Muscle layer of colon (tissue), 2 donors: ENCODE data around the gene GPX3.
A peak's percentile ranks its signal among the peaks of the same experiment; 100 is the strongest.

Source experiments
- H3K27ac ChIP-seq: one replicate; pipeline ENCODE4 v1.7.0; 2013; ENCODE audit warnings: low read depth, mild to moderate bottlenecking, low read length, moderate library complexity
- H3K27me3 ChIP-seq, 2 donors: one replicate each; pipeline ENCODE4 v1.7.0; 2013; ENCODE audit warnings: low read length in 2 of 2, mild to moderate bottlenecking in 2 of 2; ENCODE audit not compliant: insufficient read depth in 2 of 2, control insufficient read depth in 1 of 2
- H3K36me3 ChIP-seq: one replicate; pipeline ENCODE4 v1.7.0; 2013; ENCODE audit warnings: mild to moderate bottlenecking, low read length; ENCODE audit not compliant: insufficient read depth
- H3K4me1 ChIP-seq: one replicate; pipeline ENCODE4 v1.7.0; 2013; ENCODE audit warnings: mild to moderate bottlenecking, low read length; ENCODE audit not compliant: insufficient read depth
- H3K4me3 ChIP-seq, 2 donors: one replicate each; pipeline ENCODE4 v1.7.0; 2013; ENCODE audit warnings: low read length in 2 of 2, low read depth in 1 of 2, mild to moderate bottlenecking in 1 of 2, moderate library complexity in 1 of 2
- H3K9ac ChIP-seq: one replicate; pipeline ENCODE4 v1.7.0; 2013; ENCODE audit warnings: low read length
- H3K9me3 ChIP-seq: one replicate; pipeline ENCODE4 v1.7.0; 2013; ENCODE audit warnings: mild to moderate bottlenecking, low read length
- donor health status: abdominal sarcoma.
- donor health status: Adenocarcinoma of cecum.

Gene GPX3

DNA sequence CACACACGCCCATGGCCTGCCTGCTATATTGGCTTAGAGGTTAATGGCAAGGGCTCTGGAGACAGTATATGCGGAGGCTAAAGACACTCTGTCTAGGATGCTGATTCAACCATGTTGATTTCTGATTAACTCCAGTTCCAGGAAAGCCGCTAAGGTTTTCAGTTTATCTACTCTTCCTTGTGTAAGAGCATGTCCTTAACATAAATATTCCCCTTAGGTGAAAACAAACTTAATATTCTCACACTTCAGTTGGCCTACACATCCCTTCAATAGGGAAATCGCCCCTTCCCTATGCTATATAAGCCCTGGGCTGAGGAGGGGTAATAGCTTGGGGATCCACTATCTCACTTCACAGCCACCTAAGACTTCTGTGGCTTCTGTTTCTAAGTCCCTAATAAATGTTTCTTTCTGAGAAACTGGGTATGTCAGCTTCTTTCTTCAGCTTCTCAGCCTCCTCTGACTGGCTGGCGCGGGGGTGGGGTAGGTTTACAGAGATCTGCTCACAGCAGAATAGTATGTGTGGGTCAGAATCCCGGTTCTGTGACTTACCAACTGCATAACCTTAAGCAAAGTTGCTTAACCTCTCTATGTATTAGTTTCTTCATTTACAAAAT, 4.3 kb upstream of the GPX3 start:
- H3K9ac ChIP-seq = no peak overlapping the region
- no peaks in the 10 kb centered on the region for H3K36me3 ChIP-seq
- no peaks in the 10 kb centered on the region for H3K4me1 ChIP-seq
- H3K4me3 ChIP-seq = no peak overlapping the region
- H3K27ac ChIP-seq = no peak overlapping the region
- no peaks in the 10 kb centered on the region for H3K9me3 ChIP-seq
- no peaks in the 10 kb centered on the region for H3K27me3 ChIP-seq

DNA sequence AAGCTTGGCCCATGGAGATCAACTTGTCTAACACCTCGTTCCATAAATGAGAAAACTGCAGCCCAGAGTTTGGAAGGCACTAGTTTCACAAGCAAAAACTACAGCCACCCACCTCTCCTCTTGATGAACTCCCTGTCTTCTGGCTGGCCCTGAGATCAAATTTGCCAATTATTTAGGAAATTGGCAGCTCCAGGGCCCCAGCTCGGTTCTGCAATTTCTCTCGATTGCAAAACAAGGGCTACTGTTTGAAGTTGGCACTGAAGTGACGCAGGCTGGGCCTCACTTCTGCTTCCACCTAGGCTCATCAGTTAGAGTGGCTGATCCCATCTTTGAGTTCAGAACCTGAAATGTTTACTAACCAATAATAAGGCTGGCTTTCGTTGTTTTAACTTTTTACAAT, 3.7 kb upstream of the GPX3 start:
- Histone ChIP-seq H3K4me1 (no peaks in the 10 kb centered on the region), H3K27ac (no peak overlapping the region), H3K36me3 (no peaks in the 10 kb centered on the region), H3K27me3 (no peaks in the 10 kb centered on the region), H3K4me3 (no peak overlapping the region), H3K9me3 (no peaks in the 10 kb centered on the region), H3K9ac (no peak overlapping the region)

DNA sequence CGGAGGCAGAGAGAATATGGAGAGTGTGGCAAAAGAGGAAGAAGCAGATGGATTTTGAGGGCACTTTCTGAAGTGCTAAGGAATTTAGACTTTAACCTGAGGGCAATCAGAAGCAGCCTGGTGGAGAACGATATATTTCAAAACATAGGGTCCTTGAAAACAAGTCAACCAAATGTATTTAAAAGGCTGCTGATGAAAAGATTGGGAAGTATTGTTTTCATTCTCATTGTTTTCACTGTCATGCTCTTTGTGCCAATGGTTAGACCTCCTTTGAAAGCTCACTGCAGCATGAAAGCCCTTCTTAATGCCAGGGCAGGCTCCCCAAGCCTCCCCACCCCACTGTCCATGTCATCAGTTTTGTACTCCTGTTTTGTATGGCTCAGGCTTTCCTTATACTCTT, 2.5 kb upstream of the GPX3 start:
- no peak overlapping the region for H3K4me3 ChIP-seq
- no peak overlapping the region for H3K9ac ChIP-seq
- peaks cover 1% of the 10 kb centered on the region for H3K4me1 ChIP-seq
- no peaks in the 10 kb centered on the region for H3K27me3 ChIP-seq
- H3K9me3 ChIP-seq = no peaks in the 10 kb centered on the region
- no peak overlapping the region for H3K27ac ChIP-seq
- no peaks in the 10 kb centered on the region for H3K36me3 ChIP-seq

DNA sequence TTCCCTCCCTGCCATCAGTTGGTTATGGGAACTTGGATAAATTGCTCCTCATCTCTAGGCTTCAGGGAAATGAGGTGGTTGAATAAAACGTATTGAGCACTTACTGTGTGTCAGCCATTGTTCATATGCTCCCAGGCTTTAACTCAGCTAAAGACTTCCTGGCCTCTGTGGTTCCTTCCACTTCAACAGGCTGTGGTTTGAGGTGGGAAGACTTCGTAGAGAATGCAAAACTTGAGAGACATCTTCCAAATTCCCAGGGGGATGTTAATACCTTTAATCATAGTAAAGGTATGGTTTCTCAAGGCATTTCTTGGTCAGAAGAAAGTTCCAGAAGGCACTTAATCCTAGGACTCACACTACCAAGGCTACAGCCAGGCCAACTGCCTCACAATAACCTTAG, 1.5 kb upstream of the GPX3 start:
- Histone ChIP-seq H3K27me3 (no peaks in the 10 kb centered on the region), H3K9ac (no peak overlapping the region), H3K36me3 (no peaks in the 10 kb centered on the region), H3K4me1 (peaks cover 11% of the 10 kb centered on the region), H3K4me3 (no peak overlapping the region), H3K9me3 (no peaks in the 10 kb centered on the region), H3K27ac (no peak overlapping the region)

DNA sequence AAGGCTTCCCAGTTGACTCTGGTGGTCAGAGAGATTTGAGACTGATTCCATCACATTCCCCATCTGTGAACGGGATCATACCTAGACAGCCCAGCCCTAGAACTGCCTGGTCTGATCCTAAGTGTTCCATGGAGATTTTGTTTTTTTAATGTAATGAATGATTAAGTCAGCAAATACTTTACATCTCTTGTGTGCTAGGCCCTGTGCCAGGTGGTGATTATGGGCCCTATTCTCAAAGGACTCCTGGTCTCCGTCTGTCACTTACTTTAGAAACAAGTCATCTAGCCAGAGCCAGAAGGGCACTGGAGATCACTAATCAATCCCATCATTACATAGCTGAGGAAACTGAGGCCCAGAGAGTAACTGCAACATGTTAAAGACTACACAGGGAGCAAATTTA, 1.1 kb upstream of the GPX3 start:
- H3K27ac ChIP-seq = no peak overlapping the region
- peaks cover 16% of the 10 kb centered on the region for H3K4me1 ChIP-seq
- no peaks in the 10 kb centered on the region for H3K27me3 ChIP-seq

DNA sequence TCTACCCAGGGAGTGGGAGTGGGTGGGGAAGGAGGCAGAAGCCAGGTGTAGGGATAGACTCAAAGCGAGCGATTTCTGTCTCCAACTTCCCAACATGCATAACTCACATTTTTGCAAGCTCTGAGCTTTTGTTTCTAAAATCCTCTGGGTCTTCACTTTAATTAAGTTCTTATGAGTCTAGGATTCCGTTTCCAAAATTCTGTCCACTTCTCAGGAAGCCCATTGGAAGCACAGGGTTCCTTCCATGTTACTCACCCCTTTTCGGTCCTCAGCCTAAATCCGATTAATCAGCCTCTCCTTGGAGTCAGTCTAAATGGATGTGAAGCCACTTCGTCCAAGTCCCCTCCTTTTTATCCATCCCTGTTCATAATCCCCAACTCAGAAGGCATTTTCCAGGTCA, 1.4 kb downstream of the GPX3 start:
- peaks cover 28% of the 10 kb centered on the region for H3K4me1 ChIP-seq
- H3K9ac ChIP-seq = no peak overlapping the region
- H3K36me3 ChIP-seq = peaks cover 13% of the 10 kb centered on the region
- no peaks in the 10 kb centered on the region for H3K27me3 ChIP-seq
- no peak overlapping the region for H3K27ac ChIP-seq
- H3K4me3 ChIP-seq = peak overlapping the region in 1 of 2 donors; percentile 69
- no peaks in the 10 kb centered on the region for H3K9me3 ChIP-seq

More for the DNA sequence above, 1.1 kb upstream of the GPX3 start:
- Histone ChIP-seq H3K36me3 (no peaks in the 10 kb centered on the region), H3K9ac (no peak overlapping the region), H3K9me3 (no peaks in the 10 kb centered on the region), H3K4me3 (peak overlapping the region in 1 of 2 donors; percentile 69)

DNA sequence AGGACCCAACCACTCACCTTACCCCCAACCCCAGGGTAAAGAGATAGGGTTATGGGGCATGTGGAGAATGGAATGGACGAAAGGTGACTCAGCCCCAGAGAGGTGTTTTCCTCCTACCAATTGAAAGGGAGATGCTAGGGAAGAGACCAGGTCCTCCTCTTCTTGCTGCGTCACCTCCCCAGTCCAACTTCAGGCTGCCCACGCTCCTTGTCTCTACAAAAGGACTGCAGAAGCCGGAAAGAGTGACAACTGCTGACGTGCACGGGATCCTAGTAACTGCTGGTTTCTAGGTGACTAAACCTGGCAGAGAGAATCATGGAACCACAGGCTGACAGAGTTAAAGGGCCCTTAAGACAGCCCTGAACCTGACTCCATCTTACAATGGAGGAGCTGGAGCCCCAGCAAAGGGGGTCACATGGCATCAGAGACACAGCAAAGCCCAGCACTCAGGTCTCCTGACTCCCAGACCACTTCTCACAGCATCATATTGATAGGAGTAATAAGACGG, 2.2 kb downstream of the GPX3 start:
- Histone ChIP-seq H3K27me3 (no peaks in the 10 kb centered on the region), H3K9me3 (no peaks in the 10 kb centered on the region), H3K9ac (no peak overlapping the region), H3K4me1 (peaks cover 28% of the 10 kb centered on the region), H3K36me3 (peaks cover 21% of the 10 kb centered on the region), H3K4me3 (peak overlapping the region in 1 of 2 donors; percentile 69), H3K27ac (no peak overlapping the region)

DNA sequence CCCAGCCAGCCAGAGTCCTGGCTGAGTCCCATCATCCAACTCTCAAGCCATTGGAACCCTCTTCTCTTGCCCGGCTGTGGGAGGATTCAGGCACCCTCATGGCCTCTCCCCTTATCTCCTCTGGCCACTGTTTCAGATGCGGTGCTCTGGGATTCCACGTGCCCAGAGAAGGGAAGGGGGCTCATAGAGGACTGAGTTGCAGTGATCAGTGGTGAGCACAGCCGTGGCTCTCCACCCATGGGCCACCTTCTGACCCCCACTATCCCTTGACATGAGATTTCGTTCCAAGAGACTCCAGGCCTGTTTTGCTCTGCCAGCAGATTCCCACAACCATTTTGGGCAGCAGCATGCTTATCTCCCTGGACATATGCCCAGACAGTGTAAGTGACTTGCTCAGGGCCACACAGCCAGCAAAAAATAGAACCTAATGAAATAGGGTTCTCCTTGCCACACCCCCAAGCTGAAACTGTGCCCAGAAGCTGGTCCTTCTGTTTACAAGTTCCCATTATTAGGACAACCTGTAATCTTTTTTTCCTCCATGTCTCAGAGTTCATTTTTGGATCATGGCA, 2.7 kb downstream of the GPX3 start:
- H3K4me1 ChIP-seq = peaks cover 28% of the 10 kb centered on the region
- H3K9me3 ChIP-seq = no peaks in the 10 kb centered on the region
- no peak overlapping the region for H3K9ac ChIP-seq
- no peak overlapping the region for H3K27ac ChIP-seq
- H3K4me3 ChIP-seq = peak overlapping the region in 1 of 2 donors; percentile 5
- H3K36me3 ChIP-seq = peaks cover 26% of the 10 kb centered on the region
- H3K27me3 ChIP-seq = no peaks in the 10 kb centered on the region

DNA sequence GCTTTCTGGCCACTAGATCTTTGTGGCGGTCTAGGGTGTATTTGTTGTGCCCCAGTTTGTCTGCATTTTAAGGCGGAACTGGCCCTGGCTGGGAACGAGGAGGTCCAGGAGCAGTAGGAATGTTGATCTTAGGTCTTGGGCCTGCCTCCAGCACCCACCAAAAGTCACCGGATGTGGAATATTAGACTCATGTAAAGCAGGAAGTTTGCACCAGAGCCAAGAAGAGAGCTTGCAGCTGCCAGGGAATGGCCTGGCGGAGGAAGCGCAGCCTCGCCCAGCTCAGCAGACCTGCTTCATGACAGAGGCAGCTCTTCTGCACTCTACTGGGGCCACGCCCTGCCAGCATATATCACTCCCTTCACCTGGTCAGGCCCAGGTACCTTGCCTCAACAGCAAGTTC, 3.3 kb downstream of the GPX3 start:
- Histone ChIP-seq H3K4me1 (peaks cover 28% of the 10 kb centered on the region), H3K4me3 (no peak overlapping the region), H3K9ac (no peak overlapping the region), H3K27me3 (no peaks in the 10 kb centered on the region), H3K36me3 (peaks cover 32% of the 10 kb centered on the region), H3K27ac (no peak overlapping the region), H3K9me3 (no peaks in the 10 kb centered on the region)

DNA sequence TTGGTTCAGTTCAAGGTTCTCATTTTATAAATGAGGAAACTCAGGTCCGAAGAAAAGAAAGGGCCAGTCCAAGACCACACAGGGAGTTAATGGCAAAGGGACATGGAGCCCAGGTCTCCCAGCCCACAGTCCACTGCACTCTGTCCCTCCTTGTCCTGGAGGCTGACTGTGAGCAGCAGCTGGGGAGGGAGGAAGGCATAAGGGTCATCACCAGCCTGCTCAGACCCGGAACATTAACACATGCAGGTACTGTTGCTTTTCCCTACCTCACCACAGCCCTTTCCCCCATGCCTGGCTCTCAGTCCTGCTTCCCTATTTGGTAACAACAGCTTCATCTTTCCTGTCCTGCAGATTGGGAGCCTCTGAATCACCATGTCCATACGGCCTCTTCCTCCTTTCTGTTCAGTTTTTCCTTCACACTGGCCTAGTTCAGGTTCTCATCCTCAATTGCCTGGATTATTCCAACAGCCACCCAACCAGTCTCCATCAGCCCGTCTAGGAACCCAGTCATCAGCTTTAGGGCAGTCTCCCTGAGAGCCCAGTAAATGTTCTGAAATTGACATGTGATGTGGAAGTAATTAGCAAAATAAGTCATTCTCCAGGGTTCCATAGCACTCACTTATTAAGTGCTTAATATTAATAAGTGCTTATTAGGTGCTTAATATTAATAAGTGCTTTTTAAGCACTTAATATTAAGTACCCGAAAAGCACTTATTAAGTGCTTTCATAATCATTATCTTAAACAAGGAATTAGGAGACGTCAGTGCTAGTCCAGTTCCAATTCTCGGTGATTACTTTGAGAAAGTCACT, 4.3 kb downstream of the GPX3 start:
- no peaks in the 10 kb centered on the region for H3K9me3 ChIP-seq
- no peak overlapping the region for H3K27ac ChIP-seq
- H3K4me1 ChIP-seq = peaks cover 29% of the 10 kb centered on the region
- no peaks in the 10 kb centered on the region for H3K27me3 ChIP-seq
- no peak overlapping the region for H3K9ac ChIP-seq
- H3K36me3 ChIP-seq = peaks cover 42% of the 10 kb centered on the region
- no peak overlapping the region for H3K4me3 ChIP-seq

DNA sequence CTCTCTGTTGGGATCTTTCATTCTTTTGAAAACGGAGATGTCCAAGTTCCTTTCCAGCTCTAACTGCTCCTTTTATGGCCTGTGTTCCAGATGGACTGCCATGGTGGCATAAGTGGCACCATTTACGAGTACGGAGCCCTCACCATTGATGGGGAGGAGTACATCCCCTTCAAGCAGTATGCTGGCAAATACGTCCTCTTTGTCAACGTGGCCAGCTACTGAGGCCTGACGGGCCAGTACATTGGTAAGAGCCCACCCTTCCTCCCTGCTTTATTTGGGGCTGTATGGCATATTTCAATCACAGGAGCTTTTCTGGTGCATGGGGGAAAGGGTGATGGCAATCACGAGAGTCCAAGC, 4.8 kb downstream of the GPX3 start:
- Histone ChIP-seq H3K4me1 (peaks cover 34% of the 10 kb centered on the region), H3K4me3 (no peak overlapping the region)

More for the DNA sequence above, 4.8 kb downstream of the GPX3 start:
- Histone ChIP-seq H3K27ac (no peak overlapping the region), H3K9ac (no peak overlapping the region), H3K27me3 (no peaks in the 10 kb centered on the region), H3K9me3 (no peaks in the 10 kb centered on the region), H3K36me3 (peaks cover 47% of the 10 kb centered on the region)
